HepG2 (cell line): ENCODE results near the gene NCOA4. TPM values are rescaled to one million over a fixed set of nuclear protein-coding genes. Genes with fewer than 3 reads are reported as not detected.
A peak's percentile ranks its signal among the peaks of the same experiment; 100 is the strongest.

ENCODE experiments used
- ASH2L ChIP-seq: fragments of 300-600, 200-600 bp; sonication (generic); IDR thresholded peaks from 2 replicates; pipeline ENCODE4 v1.7.0; 2017; ENCODE audit warnings: low read depth, mild to moderate bottlenecking, moderate library complexity, mixed read lengths, low read length; ENCODE audit not compliant: insufficient read length
- CENPT ChIP-seq: sonication (generic); formaldehyde crosslinking; IDR thresholded peaks from 2 replicates; pipeline ENCODE4 v1.8.0; 2022; ENCODE audit warnings: low read depth, mild to moderate bottlenecking, moderate library complexity, missing genetic modification reagents
- HHEX ChIP-seq: IDR thresholded peaks from 2 replicates; pipeline ENCODE4 v1.6.1; 2016; ENCODE audit warnings: control low read depth
- JDP2 ChIP-seq: sonication (generic); formaldehyde crosslinking; IDR thresholded peaks from 2 replicates; pipeline ENCODE4 v1.8.1; 2022; ENCODE audit warnings: missing genetic modification reagents, borderline replicate concordance
- LCORL ChIP-seq, 2 experiments: fragments of 450-650 bp in 1 of 2; sonication (generic) in 1 of 2; formaldehyde crosslinking in 1 of 2; IDR thresholded peaks; 2 replicates each; pipeline versions ENCODE4 v1.5.0 to v1.6.1; 2017 to 2020; ENCODE audit warnings: antibody characterized with exemption in 1 of 2, missing genetic modification reagents in 1 of 2
- NR3C1 ChIP-seq: sonication (generic); formaldehyde crosslinking; IDR thresholded peaks from 2 replicates; pipeline ENCODE4 v1.4.0; 2020; ENCODE audit warnings: missing genetic modification reagents
- PHB2 ChIP-seq: fragments of 450-650 bp; IDR thresholded peaks from 2 replicates; pipeline ENCODE4 v1.6.1; 2018; ENCODE audit not compliant: partially characterized antibody
- POLR2A ChIP-seq, 2 experiments: IDR thresholded peaks; 2 replicates each; pipeline ENCODE4 v1.6.1; 2011; ENCODE audit warnings: low read depth in 2 of 2, low read length in 2 of 2, mild to moderate bottlenecking in 1 of 2, moderate library complexity in 1 of 2; ENCODE audit not compliant: insufficient read depth in 1 of 2
- SMARCC2 ChIP-seq: fragments of 450-650 bp; IDR thresholded peaks from 2 replicates; pipeline ENCODE4 v1.6.1; 2017; ENCODE audit warnings: antibody characterized with exemption, mild to moderate bottlenecking
- SNAPC2 ChIP-seq: sonication (generic); formaldehyde crosslinking; IDR thresholded peaks from 2 replicates; pipeline ENCODE4 v1.8.1; 2022; ENCODE audit warnings: mild to moderate bottlenecking, missing genetic modification reagents
- TSC22D2 ChIP-seq: sonication (generic); formaldehyde crosslinking; IDR thresholded peaks from 2 replicates; pipeline ENCODE4 v1.5.1; 2020; ENCODE audit warnings: missing genetic modification reagents, mild to moderate bottlenecking, borderline replicate concordance
- ZFP36L2 ChIP-seq: sonication (generic); formaldehyde crosslinking; IDR thresholded peaks from 2 replicates; pipeline ENCODE4 v1.4.0; 2020; ENCODE audit warnings: missing genetic modification reagents
- ZNF354B ChIP-seq: sonication (generic); formaldehyde crosslinking; IDR thresholded peaks from 2 replicates; pipeline ENCODE4 v1.8.0; 2022; ENCODE audit warnings: mild to moderate bottlenecking, missing genetic modification reagents
- ZNF563 ChIP-seq: sonication (generic); formaldehyde crosslinking; IDR thresholded peaks from 2 replicates; pipeline ENCODE4 v1.8.0; 2022; ENCODE audit warnings: mild to moderate bottlenecking, moderate library complexity, missing genetic modification reagents
- ZNF567 ChIP-seq: sonication (generic); formaldehyde crosslinking; IDR thresholded peaks from 2 replicates; pipeline ENCODE4 v1.8.1; 2023; ENCODE audit warnings: mild to moderate bottlenecking, missing genetic modification reagents, borderline replicate concordance
- ZNF768 ChIP-seq: sonication (generic); formaldehyde crosslinking; IDR thresholded peaks from 2 replicates; pipeline ENCODE4 v1.4.0; 2020; ENCODE audit warnings: missing genetic modification reagents
- ZNF850 ChIP-seq: sonication (generic); formaldehyde crosslinking; conservative IDR thresholded peaks from 2 replicates; pipeline ENCODE4 v1.9.0; 2021; ENCODE audit warnings: mild to moderate bottlenecking, missing genetic modification reagents
- polyA plus RNA-seq, 8 experiments: library from polyadenylated mRNA; depleted of rRNA in 3 of 8; stranded (reverse) in 7 of 8; unstranded in 1 of 8; fragments of >200 nt; fragmentation: Illumina TruSeq in 4 of 8; extraction: Trizol in 4 of 8; gene quantifications; 2 replicates each; pipeline versions ENCODE4 v1.2.1 to v1.2.3, GENCODE V29; 2011 to 2016; ENCODE audit warnings: low read depth in 4 of 8, missing spikeins in 1 of 8, mixed read lengths in 1 of 8; ENCODE audit not compliant: insufficient read depth in 1 of 8
- total RNA-seq, 5 experiments: library from RNA; depleted of rRNA; stranded (reverse); fragments of >200 nt; fragmentation: Illumina TruSeq; extraction: Trizol; gene quantifications; 2 replicates each; pipeline ENCODE4 v1.2.3, GENCODE V29; 2016; ENCODE audit warnings: low read depth in 1 of 5
- TF ChIP-seq, protein P1 (sequence below): sonication (generic); formaldehyde crosslinking; IDR thresholded peaks from 2 replicates; pipeline ENCODE4 v1.5.0; 2020; ENCODE audit warnings: missing genetic modification reagents, mild to moderate bottlenecking, borderline replicate concordance
- TF ChIP-seq, protein P2 (sequence below), 2 experiments: sonication (generic) in 1 of 2; formaldehyde crosslinking in 1 of 2; IDR thresholded peaks; 2 replicates each; pipeline versions ENCODE4 v1.4.0 to v1.6.1; 2016 to 2020; ENCODE audit warnings: borderline replicate concordance in 1 of 2, low read depth in 1 of 2, mild to moderate bottlenecking in 1 of 2, missing genetic modification reagents in 1 of 2
- TF ChIP-seq, protein P3 (sequence below), 2 experiments: sonication (generic) in 1 of 2; formaldehyde crosslinking in 1 of 2; IDR thresholded peaks; 2 replicates each; pipeline versions ENCODE4 v1.5.1 to v1.6.1; 2011 to 2020; ENCODE audit warnings: borderline replicate concordance in 1 of 2, low read depth in 1 of 2, low read length in 1 of 2, mild to moderate bottlenecking in 1 of 2, missing genetic modification reagents in 1 of 2, moderate library complexity in 1 of 2

The NCOA4 gene
- total and polyA plus RNA-seq, 2 of the 13 experiments (the other 11 are each of a cell fraction or from before 2014, with no cell fraction given) = 306 to 400 TPM

- TF ChIP-seq SMARCC2 (no peak), ZNF850 (CRISPR knock-in tag) (no peak), HHEX (peak; percentile 97), JDP2 (CRISPR knock-in tag) (no peak), LCORL (IDR thresholded peaks at IDR 0.05) (peak; percentile 91; the same call in 1 of the 2 replicates), LCORL (CRISPR knock-in tag; IDR thresholded peaks at IDR 0.05) (peak; percentile 89), ASH2L (peak; percentile 93), SNAPC2 (CRISPR knock-in tag) (peak; percentile 86), TSC22D2 (CRISPR knock-in tag) (peak; percentile 11; the same call in 1 of the 2 replicates), PHB2 (no peak), ZNF354B (no peak; the same call in 1 of the 2 replicates), NR3C1 (CRISPR knock-in tag) (no peak), CENPT (CRISPR knock-in tag) (no peak), ZFP36L2 (CRISPR knock-in tag) (no peak), ZNF563 (CRISPR knock-in tag) (no peak), ZNF768 (CRISPR knock-in tag) (no peak), POLR2A (IDR thresholded peaks at IDR 0.05; ENCODE audit: insufficient read depth in 1 of 2, low read depth in 2 of 2, low read length in 2 of 2) (no peak), ZNF567 (CRISPR knock-in tag) (no peak)
- TF ChIP-seq, protein P1, sequence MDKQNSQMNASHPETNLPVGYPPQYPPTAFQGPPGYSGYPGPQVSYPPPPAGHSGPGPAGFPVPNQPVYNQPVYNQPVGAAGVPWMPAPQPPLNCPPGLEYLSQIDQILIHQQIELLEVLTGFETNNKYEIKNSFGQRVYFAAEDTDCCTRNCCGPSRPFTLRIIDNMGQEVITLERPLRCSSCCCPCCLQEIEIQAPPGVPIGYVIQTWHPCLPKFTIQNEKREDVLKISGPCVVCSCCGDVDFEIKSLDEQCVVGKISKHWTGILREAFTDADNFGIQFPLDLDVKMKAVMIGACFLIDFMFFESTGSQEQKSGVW (CRISPR knock-in tag) = no peak
- TF ChIP-seq, protein P2, sequence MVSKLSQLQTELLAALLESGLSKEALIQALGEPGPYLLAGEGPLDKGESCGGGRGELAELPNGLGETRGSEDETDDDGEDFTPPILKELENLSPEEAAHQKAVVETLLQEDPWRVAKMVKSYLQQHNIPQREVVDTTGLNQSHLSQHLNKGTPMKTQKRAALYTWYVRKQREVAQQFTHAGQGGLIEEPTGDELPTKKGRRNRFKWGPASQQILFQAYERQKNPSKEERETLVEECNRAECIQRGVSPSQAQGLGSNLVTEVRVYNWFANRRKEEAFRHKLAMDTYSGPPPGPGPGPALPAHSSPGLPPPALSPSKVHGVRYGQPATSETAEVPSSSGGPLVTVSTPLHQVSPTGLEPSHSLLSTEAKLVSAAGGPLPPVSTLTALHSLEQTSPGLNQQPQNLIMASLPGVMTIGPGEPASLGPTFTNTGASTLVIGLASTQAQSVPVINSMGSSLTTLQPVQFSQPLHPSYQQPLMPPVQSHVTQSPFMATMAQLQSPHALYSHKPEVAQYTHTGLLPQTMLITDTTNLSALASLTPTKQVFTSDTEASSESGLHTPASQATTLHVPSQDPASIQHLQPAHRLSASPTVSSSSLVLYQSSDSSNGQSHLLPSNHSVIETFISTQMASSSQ (IDR thresholded peaks at IDR 0.05; ENCODE audit: low read depth) = peak; percentile 84
- TF ChIP-seq, protein P2 (CRISPR knock-in tag; IDR thresholded peaks at IDR 0.05; ENCODE audit: borderline replicate concordance) = peak; percentile 90; the same call in 1 of the 2 replicates
- TF ChIP-seq, protein P3, sequence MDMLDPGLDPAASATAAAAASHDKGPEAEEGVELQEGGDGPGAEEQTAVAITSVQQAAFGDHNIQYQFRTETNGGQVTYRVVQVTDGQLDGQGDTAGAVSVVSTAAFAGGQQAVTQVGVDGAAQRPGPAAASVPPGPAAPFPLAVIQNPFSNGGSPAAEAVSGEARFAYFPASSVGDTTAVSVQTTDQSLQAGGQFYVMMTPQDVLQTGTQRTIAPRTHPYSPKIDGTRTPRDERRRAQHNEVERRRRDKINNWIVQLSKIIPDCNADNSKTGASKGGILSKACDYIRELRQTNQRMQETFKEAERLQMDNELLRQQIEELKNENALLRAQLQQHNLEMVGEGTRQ (IDR thresholded peaks at IDR 0.05; ENCODE audit: low read depth, low read length) = no peak
- TF ChIP-seq, protein P3 (CRISPR knock-in tag; IDR thresholded peaks at IDR 0.05; ENCODE audit: borderline replicate concordance) = peak; percentile 64; the same call in 1 of the 2 replicates
These were observed 32.2 kb downstream of the NCOA4 start (continued) for GRCh38 chr10:45997994-45998763.
